DMS 273 (cell line): ENCODE data around the gene TCP1.
"Not testable (repeated sequence)": the region's sequence is repeated elsewhere in the genome, so short reads cannot be mapped to it uniquely, and the experiment has no call there.

ENCODE experiments used
- DNase-seq: peaks from one replicate; lab custom pipeline; 2025; ENCODE audit not compliant: unreplicated experiment; lab: John Stamatoyannopoulos, UW

The TCP1 gene

GRCh38 chr6:159817951-159818739 is 28.7 kb upstream of the TCP1 start:
- DNase-seq, result no peak

DNA sequence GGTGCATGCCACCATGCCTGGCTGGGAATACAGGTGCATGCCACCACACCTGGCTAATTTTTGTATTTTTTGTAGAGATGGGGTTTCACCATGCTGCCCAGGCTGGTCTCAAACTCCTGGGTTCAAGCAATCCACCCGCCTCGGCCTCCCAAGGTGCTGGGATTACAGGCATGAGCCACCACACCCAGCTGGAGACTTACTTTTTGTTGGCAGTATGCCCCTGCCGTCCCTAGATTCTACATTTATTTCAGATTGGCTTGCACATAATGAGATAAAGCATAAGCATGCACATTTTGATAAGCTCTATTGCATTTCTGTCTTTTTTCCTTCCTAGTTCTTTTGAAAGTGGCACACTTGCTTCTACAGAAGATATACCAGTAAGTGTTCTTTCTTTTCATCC is 27.4 kb upstream of the TCP1 start:
- not testable (repeated sequence) for DNase-seq

DNA sequence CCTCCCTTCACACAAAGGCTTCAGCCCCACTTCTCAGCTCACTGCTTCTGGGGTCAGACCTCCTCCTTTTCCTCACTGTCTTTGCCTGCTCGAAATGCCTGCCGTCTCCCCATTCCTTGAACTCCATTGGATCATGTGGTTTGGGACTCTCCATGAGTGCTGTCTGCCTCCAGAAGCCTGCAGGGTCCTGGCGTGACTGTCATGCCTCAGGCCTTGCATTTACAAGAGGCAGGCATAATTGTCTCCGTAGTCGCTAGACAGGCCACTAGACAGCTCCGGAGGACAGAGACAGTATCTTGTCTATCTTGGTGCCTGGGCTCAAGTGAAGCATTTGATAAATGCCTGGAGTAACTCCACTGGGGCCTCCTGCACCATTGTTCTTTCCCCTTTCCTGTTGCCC is 26.0 kb upstream of the TCP1 start:
- no peak for DNase-seq

DNA sequence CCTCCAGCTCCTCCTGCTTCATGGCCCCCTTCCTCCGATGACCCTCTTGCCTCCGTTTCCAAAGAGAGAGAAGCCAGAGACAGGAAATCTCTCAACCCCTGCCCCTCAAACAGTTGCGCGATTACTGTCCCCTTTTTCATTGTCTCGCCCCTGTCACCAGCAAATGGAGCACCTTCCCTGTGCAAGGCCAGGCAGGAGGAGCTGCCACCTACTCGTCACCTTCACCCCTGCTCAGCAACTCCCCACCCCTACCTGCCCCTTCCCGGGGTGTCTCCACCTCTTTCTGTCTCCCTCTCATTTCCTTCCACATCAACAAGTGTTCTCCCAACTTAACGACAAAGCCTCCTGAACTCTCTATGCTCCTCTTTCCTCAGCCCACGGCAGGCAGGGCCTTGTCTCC is 24.4 kb upstream of the TCP1 start:
- DNase-seq, result no peak

GRCh38 chr6:159809149-159809548 is 19.7 kb upstream of the TCP1 start:
- DNase-seq, result no peak

GRCh38 chr6:159808647-159809046 is 19.2 kb upstream of the TCP1 start:
- DNase-seq, result no peak

- DNase-seq, result no peak
These were observed 17.9 kb upstream of the TCP1 start for GRCh38 chr6:159807150-159807858.

DNA sequence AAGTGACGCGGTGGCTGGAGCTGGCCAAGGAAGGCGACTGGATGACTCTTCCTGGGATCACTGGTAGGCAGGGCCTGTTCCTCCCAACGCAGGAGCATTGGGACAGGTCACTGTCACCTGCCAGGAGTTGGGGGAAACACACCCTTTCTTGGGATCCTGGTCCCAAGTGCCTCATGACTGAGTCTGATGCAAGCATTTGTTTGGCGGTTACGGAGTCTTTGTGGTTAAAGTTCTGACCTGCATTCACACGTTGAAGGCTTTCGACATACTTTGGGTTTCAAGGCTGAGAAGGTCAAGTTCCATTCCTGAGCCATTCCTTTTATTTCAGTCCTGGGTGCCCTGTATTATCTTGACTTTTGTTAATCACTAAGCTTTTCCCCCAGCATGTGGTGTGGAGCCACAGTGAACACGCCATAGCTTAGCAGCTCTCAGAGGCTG is 16.6 kb upstream of the TCP1 start:
- no peak for DNase-seq

GRCh38 chr6:159805440-159806020 is 16.1 kb upstream of the TCP1 start:
- DNase-seq, result no peak

GRCh38 chr6:159804504-159804903 is 15.1 kb upstream of the TCP1 start:
- no peak for DNase-seq

GRCh38 chr6:159801935-159802334 is 12.5 kb upstream of the TCP1 start:
- no peak for DNase-seq

- DNase-seq, result no peak
These were observed 10.9 kb upstream of the TCP1 start, which contains the start of gene PNLDC1 for GRCh38 chr6:159800141-159800865. Gene PNLDC1, plus strand, starts transcription at chr6:159800276. Its CDS starts 32 bp downstream, at chr6:159800308.

DNA sequence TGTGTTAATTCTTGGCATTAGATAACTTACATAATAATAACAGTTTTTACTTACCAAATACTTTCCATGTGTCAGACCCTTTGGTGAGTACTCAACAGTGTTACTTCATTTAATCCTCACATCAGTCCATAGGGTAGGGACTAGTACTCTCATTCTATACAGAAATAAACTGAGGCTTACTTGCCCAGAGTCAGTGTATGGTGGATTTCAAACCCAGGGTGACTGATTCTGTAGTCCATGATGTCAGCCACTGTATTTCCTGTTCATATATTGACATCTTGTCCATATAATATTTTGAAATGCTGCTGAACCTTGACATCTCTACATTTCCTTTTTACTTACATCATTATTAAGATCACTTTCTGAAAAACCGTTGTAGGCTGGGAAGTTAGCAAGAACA is 8.2 kb upstream of the TCP1 start:
- DNase-seq, result no peak

- not testable (repeated sequence) for DNase-seq
These were observed 5.6 kb upstream of the TCP1 start for GRCh38 chr6:159794976-159795375.

- peak; percentile 49 for DNase-seq
These were observed 1.7 kb upstream of the TCP1 start for GRCh38 chr6:159790956-159791598.

DNA sequence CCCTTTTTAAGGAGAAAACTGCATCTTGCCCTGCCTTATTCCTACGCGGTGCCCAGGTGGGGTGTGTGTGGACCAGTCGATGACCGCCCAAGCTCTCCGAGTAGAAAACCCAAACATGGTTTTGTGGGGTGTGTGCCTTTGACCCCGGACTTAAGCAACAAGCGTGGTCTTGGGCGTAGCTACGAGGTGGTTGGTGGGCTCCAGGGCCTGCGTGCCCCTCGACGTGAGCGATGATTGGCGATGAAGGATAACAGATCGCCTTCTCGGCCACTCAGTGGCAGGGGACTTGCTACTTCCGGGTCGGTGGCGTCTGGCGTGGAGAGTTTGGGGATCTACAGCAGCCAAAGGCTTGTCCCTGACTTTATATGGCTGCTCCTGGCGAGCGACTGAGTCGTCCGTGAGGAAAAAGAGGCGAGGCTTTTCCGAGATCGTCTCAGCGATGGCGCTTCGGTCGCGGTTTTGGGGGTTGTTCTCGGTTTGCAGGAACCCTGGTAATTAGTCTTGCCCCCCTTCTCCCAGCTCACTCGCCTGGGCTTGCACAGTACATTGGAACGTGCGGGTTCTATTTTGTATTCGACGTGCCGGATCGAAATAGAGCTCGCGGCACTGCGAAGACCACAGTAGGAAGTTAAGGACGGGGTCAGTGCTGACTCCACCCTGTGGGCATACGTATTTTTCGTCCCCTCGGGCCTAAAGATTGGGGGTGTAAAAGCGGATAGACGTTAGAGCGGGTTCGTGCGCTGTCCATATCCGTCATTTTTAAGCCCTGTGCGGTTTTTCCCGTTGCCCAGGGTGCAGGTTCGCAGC is 950 bp upstream of the TCP1 start, which contains the start of gene MRPL18:
TSS of gene MRPL18 (plus strand) at position 319 of the 807 bp plus-strand sequence. CDS start at position 440, 121 bp downstream.
- DNase-seq, result peak; percentile 99

GRCh38 chr6:159788753-159789376 is 537 bp downstream of the TCP1 start:
- peak; percentile 59 for DNase-seq

DNA sequence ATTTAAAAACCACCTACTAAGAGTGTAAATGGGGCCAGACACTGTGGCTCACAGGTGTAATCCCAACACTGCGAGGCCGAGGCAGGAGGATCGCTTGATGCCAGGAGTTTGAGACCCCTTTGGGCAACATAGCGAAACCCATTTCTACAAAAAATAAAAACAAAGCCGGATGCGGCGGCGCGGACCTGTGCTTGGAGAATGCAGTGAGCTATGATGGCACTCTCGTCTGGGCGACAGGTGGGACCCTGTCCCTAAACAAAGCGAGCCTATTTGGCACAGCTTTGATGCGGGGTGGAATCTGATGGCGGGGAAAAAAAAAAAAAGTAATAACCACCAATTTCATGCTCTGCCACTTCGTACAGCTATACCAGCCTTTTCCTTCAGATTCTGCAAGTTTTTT is 1.1 kb downstream of the TCP1 start:
- peak; percentile 35 for DNase-seq

DNA sequence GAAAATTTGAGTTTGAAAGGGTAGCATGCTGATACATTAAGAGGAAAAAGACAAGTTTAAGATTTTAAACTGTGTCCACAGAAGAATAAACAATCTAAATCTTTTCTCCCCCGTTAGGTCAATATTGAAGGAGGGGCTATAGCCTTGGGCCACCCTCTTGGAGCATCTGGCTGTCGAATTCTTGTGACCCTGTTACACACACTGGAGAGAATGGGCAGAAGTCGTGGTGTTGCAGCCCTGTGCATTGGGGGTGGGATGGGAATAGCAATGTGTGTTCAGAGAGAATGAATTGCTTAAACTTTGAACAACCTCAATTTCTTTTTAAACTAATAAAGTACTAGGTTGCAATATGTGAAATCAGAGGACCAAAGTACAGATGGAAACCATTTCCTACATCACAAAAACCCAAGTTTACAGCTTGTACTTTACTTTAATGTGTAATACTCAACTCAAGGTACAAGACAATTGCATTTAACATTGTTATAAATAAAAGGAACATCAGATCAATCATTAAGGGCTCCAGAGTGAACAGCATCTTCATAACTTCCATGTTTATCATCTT is 10.8 kb downstream of the TCP1 start:
- no peak for DNase-seq
